Upper lobe of right lung (tissue), 1 donor: ENCODE measurements around the gene BYSL. TPM values are rescaled to one million over a fixed set of nuclear protein-coding genes. Genes with fewer than 3 reads are reported as not detected.
A peak's percentile ranks its signal among the peaks of the same experiment; 100 is the strongest.
"Not testable (repeated sequence)": the region's sequence is repeated elsewhere in the genome, so short reads cannot be mapped to it uniquely, and the experiment has no call there.

Experiments used
- ATAC-seq: fragments of 200-7000 bp; cut with Tn5 transposase; one replicate; pipeline ENCODE4 v1.9.1; 2020; ENCODE audit warnings: mild to moderate bottlenecking, moderate library complexity
- DNase-seq: peaks from one replicate; pipeline ENCODE4 v3.0.0-alpha.2; 2020
- H3K27ac ChIP-seq: fragments of 200-600 bp; one replicate; pipeline ENCODE4 v1.8.0; 2022
- H3K27me3 ChIP-seq: fragments of 200-600 bp; one replicate; pipeline ENCODE4 v1.8.0; 2022; ENCODE audit warnings: mild to moderate bottlenecking
- H3K36me3 ChIP-seq: fragments of 200-600 bp; one replicate; pipeline ENCODE4 v1.8.0; 2022
- H3K4me1 ChIP-seq: fragments of 200-600 bp; one replicate; pipeline ENCODE4 v1.8.0; 2022
- H3K4me3 ChIP-seq: fragments of 200-600 bp; one replicate; pipeline ENCODE4 v1.8.0; 2022; ENCODE audit warnings: mild to moderate bottlenecking
- H3K9me3 ChIP-seq: fragments of 200-600 bp; one replicate; pipeline ENCODE4 v1.8.0; 2022
- CTCF ChIP-seq: fragments of 200-600 bp; IDR thresholded peaks from one replicate; pipeline ENCODE4 v1.8.0; 2022; ENCODE audit warnings: antibody characterized with exemption
- intact Hi-C: fragments of 100-400 bp; cut with DNase I; formaldehyde crosslinking; loops from one replicate; pipeline ENCODE4 v1.11.0; 2022
- total RNA-seq: library from RNA; stranded (reverse); fragmentation: NEBNext Ultra II Directional; extraction: Animal tissue kit (Norgen Biotek cat#: 25700); gene quantifications from one replicate; pipeline ENCODE4 v1.2.1, GENCODE V29; 2021
- donor health status: DM: no; HTN: yes; CAD: no; lungs with severe emphysema.

BYSL gene
- total RNA-seq, 1 donor from 2014 or later, result 11.6 TPM

- Histone ChIP-seq H3K4me3 (peak within 1 kb of the TSS; percentile 92), H3K4me1 (peaks cover 57% of the 10 kb centered on the region), H3K27me3 (no peaks in the 10 kb centered on the region), H3K27ac (peak within 1 kb of the TSS; percentile 84), H3K9me3 (no peaks in the 10 kb centered on the region), H3K36me3 (no peaks in the 10 kb centered on the region)
- peak; percentile 97 for DNase-seq
- intact Hi-C loops, result no loop called here
- no peak for TF ChIP-seq CTCF
- ATAC-seq, result peak; percentile 93
Measured at GRCh38 chr6:41941280-41942066, 20.2 kb downstream of the BYSL start, which contains the start of gene CCND3. Gene CCND3, minus strand, starts transcription at chr6:41941808. Its CDS starts 159 bp downstream, at chr6:41941649.

- TF ChIP-seq CTCF, result no peak
Measured at GRCh38 chr6:41942067-41942851, 21.0 kb downstream of the BYSL start.

GRCh38 chr6:41942882-41943281, 21.6 kb downstream of the BYSL start:
- H3K36me3 ChIP-seq, H3K4me3 ChIP-seq, intact Hi-C loops, H3K27ac ChIP-seq, H3K9me3 ChIP-seq, DNase-seq, H3K27me3 ChIP-seq, ATAC-seq: not testable (repeated sequence)
- peaks cover 43% of the 10 kb centered on the region for H3K4me1 ChIP-seq

More at GRCh38 chr6:41942067-41942851, 21.0 kb downstream of the BYSL start:
- Histone ChIP-seq H3K36me3 (no peaks in the 10 kb centered on the region), H3K27ac (peak overlapping the region; percentile 77), H3K4me3 (peak overlapping the region; percentile 92), H3K9me3 (no peaks in the 10 kb centered on the region), H3K4me1 (peaks cover 49% of the 10 kb centered on the region), H3K27me3 (no peaks in the 10 kb centered on the region)
- DNase-seq (no peak), ATAC-seq (no peak)
- intact Hi-C loops, result no loop called here

GRCh38 chr6:41943456-41943855, 22.2 kb downstream of the BYSL start:
- TF ChIP-seq CTCF, result no peak

GRCh38 chr6:41947581-41948220, 26.4 kb downstream of the BYSL start:
- intact Hi-C loops, result no loop called here
- Histone ChIP-seq H3K9me3 (no peaks in the 10 kb centered on the region), H3K27ac (no peak overlapping the region), H3K36me3 (no peaks in the 10 kb centered on the region), H3K4me1 (peaks cover 7% of the 10 kb centered on the region), H3K27me3 (no peaks in the 10 kb centered on the region), H3K4me3 (no peak overlapping the region)
- ATAC-seq (peak; percentile 41), DNase-seq (no peak)
- TF ChIP-seq CTCF, result no peak

More at GRCh38 chr6:41943456-41943855, 22.2 kb downstream of the BYSL start:
- Histone ChIP-seq H3K36me3 (no peaks in the 10 kb centered on the region), H3K27ac (no peak overlapping the region), H3K27me3 (no peaks in the 10 kb centered on the region), H3K9me3 (no peaks in the 10 kb centered on the region), H3K4me3 (no peak overlapping the region), H3K4me1 (peaks cover 37% of the 10 kb centered on the region)
- ATAC-seq (no peak), DNase-seq (no peak)
- intact Hi-C loops, result no loop called here
